A172 (cell line): ENCODE measurements around the gene HERC2. TPM values are rescaled to one million over a fixed set of nuclear protein-coding genes. Genes with fewer than 3 reads are reported as not detected.
A peak's percentile ranks its signal among the peaks of the same experiment; 100 is the strongest.
"Not testable (repeated sequence)": the region's sequence is repeated elsewhere in the genome, so short reads cannot be mapped to it uniquely, and the experiment has no call there.

ENCODE experiments used
- DNase-seq: peaks from one replicate; pipeline ENCODE4 v3.0.0-alpha.2; 2015; ENCODE audit warnings: low spot score
- total RNA-seq: library from RNA; depleted of rRNA; stranded (reverse); fragments of >200 nt; shearing (Covaris generic); gene quantifications from 2 replicates; pipeline ENCODE4 v1.2.3, GENCODE V29; 2014

HERC2 gene
- total RNA-seq, 1 experiment from 2014 or later: 27.9 TPM

DNA sequence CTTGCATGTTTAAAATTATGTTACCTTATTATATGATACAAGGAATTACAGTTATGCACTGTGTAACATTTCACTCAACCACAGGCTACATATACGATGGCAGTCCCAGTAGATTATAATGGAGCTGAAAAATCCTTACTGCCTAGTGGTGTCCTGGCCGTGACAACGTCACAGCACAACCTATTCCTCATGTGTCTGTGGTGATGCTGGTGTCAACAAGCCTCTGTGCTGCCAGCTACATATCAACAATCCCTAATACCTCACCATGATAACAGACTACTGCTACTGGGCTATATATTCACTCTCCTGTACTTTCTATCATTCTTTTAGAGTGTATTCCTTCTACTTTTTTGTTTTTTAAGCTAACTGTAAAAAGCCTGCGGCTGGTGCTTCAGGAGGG, 142.7 kb downstream of the HERC2 start:
- DNase-seq: no peak

- DNase-seq: no peak
Observed at GRCh38 chr15:28178727-28179126, 143.3 kb downstream of the HERC2 start.

DNA sequence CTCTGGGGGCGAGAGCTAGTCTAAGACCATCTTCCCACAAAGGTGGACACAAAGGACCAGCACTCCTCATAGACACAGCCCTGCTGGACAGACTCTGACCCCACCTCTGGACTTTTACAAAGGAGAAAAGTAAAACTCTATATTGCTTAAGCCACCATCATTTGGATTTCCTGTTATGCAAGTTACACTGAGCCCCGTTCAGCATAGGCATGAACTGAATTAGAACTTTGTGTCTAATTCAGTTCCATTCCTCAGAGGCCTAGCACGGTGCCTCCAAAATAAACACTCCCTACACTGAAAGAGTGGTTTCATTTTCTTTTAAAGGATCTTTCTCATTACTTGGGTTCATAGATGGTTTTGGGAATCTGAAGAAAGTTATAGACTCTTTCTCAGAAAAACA, 143.7 kb downstream of the HERC2 start:
- DNase-seq: no peak

GRCh38 chr15:28169366-28169765, 152.6 kb downstream of the HERC2 start:
- DNase-seq: no peak

DNA sequence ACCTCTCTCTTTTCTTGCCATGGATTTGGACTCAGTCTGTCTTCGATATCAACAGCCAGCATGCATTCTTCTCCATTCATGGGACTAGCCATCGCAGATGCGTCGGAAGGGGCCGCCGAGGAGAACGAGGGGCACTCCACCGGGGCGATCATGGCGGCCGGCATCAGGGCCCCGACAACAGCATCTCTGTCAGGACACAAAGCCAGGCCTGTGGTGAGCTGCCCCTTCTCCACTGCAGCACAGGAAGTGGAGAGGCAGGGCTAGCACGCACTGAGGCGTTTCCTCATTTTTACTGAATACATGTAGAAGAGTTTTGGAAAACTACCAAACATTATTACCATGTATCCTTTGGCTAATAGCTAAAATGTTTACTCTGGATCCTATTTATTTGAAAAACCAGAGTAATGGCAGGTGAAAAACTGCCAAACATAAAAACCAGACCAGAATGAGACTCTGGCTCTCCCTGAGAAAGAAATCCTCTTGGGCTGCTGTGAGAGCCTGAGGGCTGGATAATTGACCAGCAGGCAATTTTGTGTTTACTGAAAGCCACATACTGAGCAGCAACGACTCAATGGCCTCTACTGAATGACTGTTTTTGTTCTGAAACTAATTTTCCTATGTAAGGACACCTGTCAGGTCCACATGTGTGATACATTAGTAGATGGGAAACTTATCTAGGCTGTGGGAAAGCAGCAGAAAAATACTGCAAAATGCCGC, 153.4 kb downstream of the HERC2 start:
- DNase-seq: not testable (repeated sequence)

- no peak for DNase-seq
Observed at GRCh38 chr15:28167042-28167441, 154.9 kb downstream of the HERC2 start.

DNA sequence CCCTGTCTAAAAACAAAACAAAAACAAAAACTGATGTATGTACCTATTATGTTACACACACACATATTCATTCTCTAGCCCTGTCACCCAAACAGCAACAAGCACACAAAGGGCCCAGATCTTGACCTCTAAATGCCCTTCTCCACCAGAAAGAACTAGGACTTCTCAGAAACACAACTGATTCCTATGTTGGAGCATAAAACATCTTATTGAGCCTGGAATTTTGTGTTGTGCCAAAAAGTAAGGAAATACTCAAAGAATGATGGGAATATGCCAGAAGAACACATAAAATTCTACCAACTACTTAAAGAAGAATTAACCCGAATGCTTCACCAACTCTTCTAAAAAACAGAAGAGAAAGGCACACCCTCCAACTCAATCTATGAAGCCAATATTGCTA, 156.2 kb downstream of the HERC2 start:
- no peak for DNase-seq

DNA sequence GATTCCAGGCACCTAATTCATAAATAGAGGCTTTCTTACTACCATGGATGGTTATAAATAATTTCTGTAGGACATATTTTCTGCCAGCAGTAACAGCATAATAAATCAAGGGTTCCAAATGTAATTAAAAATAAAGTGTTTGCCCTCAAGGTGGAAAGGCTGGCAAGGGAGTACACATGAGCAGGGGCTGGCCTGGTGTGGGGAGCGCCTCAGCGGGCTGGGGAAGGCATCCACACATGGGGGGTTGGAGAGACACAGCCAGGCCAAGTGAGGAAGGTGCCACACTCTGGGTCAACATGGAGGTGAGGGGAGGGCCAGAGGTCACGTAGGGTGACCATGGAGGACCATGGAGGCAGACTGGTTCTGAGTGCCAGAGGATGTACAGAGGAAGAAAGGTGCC, 157.1 kb downstream of the HERC2 start:
- no peak for DNase-seq

- DNase-seq: no peak
Observed at GRCh38 chr15:28154283-28154682, 167.7 kb downstream of the HERC2 start.

- DNase-seq: no peak
Observed at GRCh38 chr15:28153492-28154119, 168.4 kb downstream of the HERC2 start.

- not testable (repeated sequence) for DNase-seq
Observed at GRCh38 chr15:28152538-28152923, 169.4 kb downstream of the HERC2 start.

DNA sequence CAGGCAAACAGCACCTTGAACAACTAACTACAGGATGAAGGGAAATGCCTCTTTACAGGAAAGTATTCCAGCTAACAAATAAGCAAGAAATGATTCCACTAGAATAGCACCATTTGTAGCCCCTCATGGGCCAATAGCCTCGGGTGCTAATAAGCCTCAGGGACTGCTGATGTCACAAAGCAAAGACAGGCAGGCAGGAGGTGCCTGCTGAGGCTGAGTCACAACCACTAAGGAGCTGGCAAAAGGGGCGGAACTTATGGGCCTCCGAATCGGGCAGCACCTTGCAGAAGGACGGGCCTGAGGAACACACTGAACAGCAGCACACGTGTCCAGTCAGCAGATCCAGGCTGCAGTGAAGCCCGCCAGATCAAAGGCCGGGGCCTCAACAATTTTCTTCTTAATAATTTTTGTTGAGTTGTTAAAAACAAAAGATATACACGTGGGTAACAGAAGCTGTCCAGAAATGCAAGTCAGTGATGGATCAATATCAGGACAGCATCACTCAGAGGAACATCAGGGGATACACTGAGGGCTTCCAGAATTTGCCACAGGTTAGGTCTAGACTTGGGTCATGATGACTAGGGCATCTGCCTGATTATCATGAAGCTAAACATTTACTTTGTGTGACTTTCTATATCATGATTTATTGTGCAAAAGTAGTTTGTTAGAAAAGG, 170.0 kb downstream of the HERC2 start:
- peak; percentile 57 for DNase-seq

DNA sequence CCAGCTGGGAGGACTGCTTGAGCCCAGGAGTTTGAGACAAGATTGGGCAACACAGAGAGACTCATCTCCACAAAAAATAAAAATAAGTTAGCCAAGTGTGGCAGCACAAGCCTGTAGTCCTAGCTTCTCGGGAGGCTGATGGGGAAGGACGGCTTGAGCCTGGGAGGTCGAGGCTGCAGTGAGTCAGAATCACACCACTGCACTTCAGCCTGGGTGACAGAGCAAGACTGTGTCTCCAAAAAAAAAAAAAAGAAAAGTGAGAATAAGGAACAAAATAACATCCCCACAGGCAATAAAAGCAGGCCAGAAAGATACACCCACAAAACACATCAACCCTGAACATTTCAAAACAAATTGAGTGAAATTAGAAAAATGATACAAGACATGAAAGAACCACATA, 174.2 kb downstream of the HERC2 start:
- DNase-seq: no peak

DNA sequence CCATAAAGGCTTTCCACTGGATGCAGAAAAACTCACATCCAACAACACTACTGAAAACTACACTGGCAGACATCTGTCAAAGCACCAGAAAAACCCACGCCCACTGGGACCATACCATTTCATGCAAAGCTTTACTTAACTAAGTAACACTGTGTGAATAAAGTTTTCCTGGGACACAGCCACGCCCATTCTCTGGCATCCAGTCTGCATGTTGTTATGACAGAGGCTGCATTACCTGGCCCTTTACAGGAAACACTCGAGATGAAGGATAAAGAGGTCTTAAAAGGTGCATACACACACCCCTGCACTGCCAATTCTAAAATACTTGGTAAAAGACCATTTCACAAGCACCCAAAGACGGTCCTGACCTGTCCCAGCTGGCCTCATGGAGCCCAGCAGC, 176.6 kb downstream of the HERC2 start:
- not testable (repeated sequence) for DNase-seq

DNA sequence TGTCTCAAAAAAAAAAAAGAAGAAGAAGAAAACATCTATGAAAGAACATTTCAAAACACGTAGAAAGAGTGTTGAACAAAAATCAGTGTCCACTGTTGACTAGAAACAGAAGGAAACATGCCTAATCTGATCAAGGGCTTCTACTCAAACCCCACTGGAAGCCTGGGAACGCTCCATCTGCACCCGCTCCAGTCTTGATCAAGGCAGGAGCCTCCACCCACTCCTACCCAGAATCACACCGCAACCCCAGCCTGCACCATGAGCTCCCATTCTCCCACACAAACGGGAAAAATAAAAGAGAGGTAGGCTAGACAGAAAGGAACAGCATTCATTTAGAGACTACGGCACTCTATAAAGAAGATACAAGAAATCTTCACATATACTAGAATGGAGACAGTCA, 181.9 kb downstream of the HERC2 start:
- no peak for DNase-seq

DNA sequence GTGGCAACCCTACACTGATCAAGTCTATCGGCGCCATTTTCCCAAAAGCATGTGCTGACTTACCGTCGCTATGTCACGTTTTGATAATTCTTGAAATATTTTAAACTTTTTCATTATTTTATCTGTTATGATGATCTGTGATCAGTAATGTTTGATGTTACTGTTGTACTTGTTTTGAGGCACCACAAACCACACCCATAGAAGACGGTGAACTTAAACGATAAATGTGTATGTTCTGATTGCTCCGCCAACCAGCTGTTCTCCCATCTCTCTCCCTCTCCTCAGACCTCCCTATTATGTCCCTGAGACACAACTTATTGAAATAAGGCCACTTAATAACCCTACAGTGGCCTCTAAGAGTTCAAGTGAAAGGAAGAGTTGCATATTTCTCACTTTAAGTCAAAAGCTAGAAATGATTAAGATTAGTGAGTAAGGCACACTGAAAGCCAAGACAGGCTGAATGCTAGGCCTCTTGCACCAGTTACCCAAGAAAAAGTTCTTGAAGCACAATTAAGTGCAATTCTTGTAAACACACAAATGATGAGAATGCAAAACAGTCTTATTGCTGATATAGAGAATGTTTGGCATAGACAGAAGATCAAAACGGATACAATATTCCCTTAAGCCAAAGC, 184.5 kb downstream of the HERC2 start:
- DNase-seq: not testable (repeated sequence)

DNA sequence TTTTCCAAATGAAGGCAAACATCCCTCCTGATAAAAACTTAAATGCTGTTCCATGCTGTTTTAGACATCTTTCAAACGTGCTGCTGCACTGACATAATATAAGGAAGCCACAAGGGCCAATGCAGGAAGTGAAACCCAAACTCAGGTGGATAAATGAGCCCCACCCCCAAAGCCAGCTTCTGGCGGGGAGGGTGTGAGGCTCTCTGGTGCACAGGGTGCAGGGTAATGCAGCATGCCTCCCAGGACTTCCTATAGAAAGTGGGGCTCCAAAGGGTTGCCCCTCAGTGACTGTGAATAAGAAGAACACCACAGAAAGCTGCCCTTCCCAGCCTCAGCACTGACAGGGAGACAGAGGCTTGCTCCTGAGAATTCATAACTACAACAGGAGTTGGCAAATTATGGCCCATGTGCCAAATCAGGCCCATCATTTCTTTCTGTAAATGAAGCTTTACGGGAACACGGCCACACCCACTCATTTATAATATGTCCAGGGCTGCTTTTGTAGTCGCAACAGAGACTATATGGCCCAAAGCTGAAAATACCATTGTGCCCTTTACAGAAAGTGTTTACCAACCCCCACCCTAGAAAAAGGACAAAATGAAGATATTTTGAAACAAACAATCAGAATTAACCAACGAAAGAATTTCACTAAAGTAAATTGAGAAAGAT, 185.6 kb downstream of the HERC2 start:
- DNase-seq: not testable (repeated sequence)

GRCh38 chr15:28133281-28133680, 188.7 kb downstream of the HERC2 start:
- no peak for DNase-seq

GRCh38 chr15:28132524-28133275, 189.3 kb downstream of the HERC2 start:
- DNase-seq: peak; percentile 5

GRCh38 chr15:28131946-28132345, 190.0 kb downstream of the HERC2 start:
- DNase-seq: no peak

GRCh38 chr15:28131400-28131799, 190.6 kb downstream of the HERC2 start:
- DNase-seq: no peak
